Stimulated activated CD4-positive, alpha-beta T cell treated with anti-CD3 and anti-CD28 coated beads, Interleukin-1b, Interleukin-23, amount 100 ng/mL, for 1 hour (primary cell): Measurements from ENCODE around the gene WIPF3.
"Not testable (repeated sequence)": the region's sequence is repeated elsewhere in the genome, so short reads cannot be mapped to it uniquely, and the experiment has no call there.

Experiments
- DNase-seq, 2 donors: peaks; one replicate each; pipeline ENCODE4 v3.0.0-alpha.2; 2020; ENCODE audit warnings: low read depth in 2 of 2

Gene WIPF3

GRCh38 chr7:29950480-29950879 is 144.2 kb downstream of the WIPF3 start:
- DNase-seq = no peak

GRCh38 chr7:29951206-29951605 is 144.9 kb downstream of the WIPF3 start:
- DNase-seq = no peak

GRCh38 chr7:29953726-29954347 is 147.5 kb downstream of the WIPF3 start:
- no peak for DNase-seq

- DNase-seq = no peak
Measured at GRCh38 chr7:29955075-29955792, 148.9 kb downstream of the WIPF3 start.

GRCh38 chr7:29955799-29956486 is 149.6 kb downstream of the WIPF3 start:
- DNase-seq = no peak

- no peak for DNase-seq
Measured at GRCh38 chr7:29956487-29956836, 150.2 kb downstream of the WIPF3 start.

- no peak for DNase-seq
Measured at GRCh38 chr7:29957521-29958310, 151.4 kb downstream of the WIPF3 start.

GRCh38 chr7:29958667-29959358 is 152.5 kb downstream of the WIPF3 start:
- DNase-seq = no peak

GRCh38 chr7:29961611-29962010 is 155.3 kb downstream of the WIPF3 start:
- DNase-seq = not testable (repeated sequence)

- DNase-seq = no peak
Measured at GRCh38 chr7:29962035-29962434, 155.7 kb downstream of the WIPF3 start.

GRCh38 chr7:29965030-29965429 is 158.7 kb downstream of the WIPF3 start:
- no peak for DNase-seq
